PC-9 (cell line): Measurements from ENCODE around the gene PDE3A. TPM values are rescaled to one million over a fixed set of nuclear protein-coding genes. Genes with fewer than 3 reads are reported as not detected.

Source experiments
- BruUV-seq: library from RNA; stranded (reverse); fragments of 400-500 nt; replicated peaks from 2 replicates; lab custom pipeline; 2021; lab: Mats Ljungman, UMichigan
- CTCF ChIA-PET: fragments of 300-600 bp; sonication (Branson Sonifier 250); formaldehyde crosslinking; loops from one replicate; lab custom pipeline; 2022; ENCODE audit warnings: antibody characterized with exemption; lab: Charles Lee
- POLR2A ChIA-PET: fragments of 300-600 bp; sonication (Branson Sonifier 250); formaldehyde crosslinking; loops from one replicate; lab custom pipeline; 2022; ENCODE audit warnings: antibody characterized with exemption; ENCODE audit not compliant: unreplicated experiment; lab: Charles Lee
- DNase-seq, 2 experiments: peaks; one replicate each; pipeline versions ENCODE4 v3.0.0 to v3.0.0-alpha.2; 2015 to 2022; ENCODE audit warnings: mixed read lengths in 1 of 2
- H2AFZ ChIP-seq: fragments of 200-600 bp; sonication (generic); 2 replicates; pipeline ENCODE4 v1.8.1; 2017; ENCODE audit warnings: antibody characterized with exemption
- H3F3A ChIP-seq: fragments of 200-600 bp; sonication (generic); 2 replicates; pipeline ENCODE4 v1.8.1; 2017; ENCODE audit warnings: antibody characterized with exemption, mild to moderate bottlenecking, low read depth; ENCODE audit not compliant: insufficient read depth
- H3K27ac ChIP-seq: fragments of 200-600 bp; sonication (generic); 2 replicates; pipeline ENCODE4 v1.6.1; 2016; ENCODE audit warnings: mixed run types
- H3K27me3 ChIP-seq: fragments of 200-600 bp; sonication (generic); 2 replicates; pipeline ENCODE4 v1.6.1; 2016; ENCODE audit warnings: low read depth, mixed run types; ENCODE audit not compliant: insufficient read depth
- H3K36me3 ChIP-seq: fragments of 200-600 bp; sonication (generic); 2 replicates; pipeline ENCODE4 v1.6.1; 2016; ENCODE audit warnings: low read depth, mixed run types
- H3K4me1 ChIP-seq: fragments of 200-600 bp; sonication (generic); replicated peaks from 2 replicates; pipeline ENCODE4 v1.6.1; 2016; ENCODE audit warnings: mixed run types; ENCODE audit not compliant: insufficient read depth
- H3K4me2 ChIP-seq: fragments of 200-600 bp; sonication (generic); 2 replicates; pipeline ENCODE4 v1.6.1; 2017; ENCODE audit warnings: mixed run types
- H3K4me3 ChIP-seq: fragments of 200-600 bp; sonication (generic); 2 replicates; pipeline ENCODE4 v1.6.1; 2016; ENCODE audit warnings: mixed run types
- H3K79me2 ChIP-seq: fragments of 200-600 bp; sonication (generic); 2 replicates; pipeline ENCODE4 v1.6.1; 2017; ENCODE audit warnings: low read depth, mixed run types
- H3K9me2 ChIP-seq: fragments of 200-600 bp; sonication (generic); 2 replicates; pipeline ENCODE4 v1.8.1; 2017; ENCODE audit warnings: mild to moderate bottlenecking; ENCODE audit not compliant: insufficient read depth
- H3K9me3 ChIP-seq: fragments of 200-600 bp; sonication (generic); 2 replicates; pipeline ENCODE4 v1.8.1; 2016; ENCODE audit warnings: low read depth; ENCODE audit not compliant: insufficient read depth
- H4K20me1 ChIP-seq: fragments of 200-600 bp; sonication (generic); 2 replicates; pipeline ENCODE4 v1.8.1; 2017; ENCODE audit not compliant: insufficient read depth
- CTCF ChIP-seq: fragments of 200-600 bp; sonication (generic); conservative IDR thresholded peaks from 2 replicates; pipeline ENCODE4 v1.6.1; 2017; ENCODE audit warnings: mixed run types, antibody characterized with exemption, mild to moderate bottlenecking, moderate library complexity
- EZH2 ChIP-seq: fragments of 200-600 bp; sonication (generic); IDR thresholded peaks from 2 replicates; pipeline ENCODE4 v1.8.0; 2017; ENCODE audit warnings: antibody characterized with exemption, low read depth
- intact Hi-C: fragments of 100-400 bp; cut with micrococcal nuclease; formaldehyde crosslinking; loops from one replicate; pipeline ENCODE4 v1.10.0; 2022; ENCODE audit not compliant: unreplicated experiment
- total RNA-seq: library from RNA; stranded (reverse); gene quantifications from 2 replicates; pipeline ENCODE4 v1.2.3, GENCODE V29; 2021

Gene PDE3A
- total RNA-seq, 1 experiment from 2014 or later = not detected

GRCh38 chr12:20578142-20578541, 209.8 kb downstream of the PDE3A start:
- Histone ChIP-seq H3K9me3 (no peaks in the 10 kb centered on the region), H3K36me3 (no peaks in the 10 kb centered on the region), H3K4me2 (no peak overlapping the region), H3K4me1 (no peaks in the 10 kb centered on the region), H3K79me2 (no peaks in the 10 kb centered on the region), H3K9me2 (no peaks in the 10 kb centered on the region), H3K27me3 (no peaks in the 10 kb centered on the region), H3K4me3 (no peak overlapping the region), H3F3A (no peaks in the 10 kb centered on the region), H2AFZ (no peak overlapping the region), H3K27ac (no peak overlapping the region), H4K20me1 (no peaks in the 10 kb centered on the region)
- intact Hi-C loops = no loop called here
- POLR2A ChIA-PET = no interaction called here
- DNase-seq = no peak
- TF ChIP-seq EZH2 (no peak), CTCF (no peak)
- no TSS peak for BruUV-seq
- CTCF ChIA-PET = no interaction called here

- no peak for TF ChIP-seq CTCF
- no peak for TF ChIP-seq EZH2
- no peak overlapping the region for H3K4me3 ChIP-seq
- ChIA-PET CTCF (no interaction called here), POLR2A (no interaction called here)
- no peaks in the 10 kb centered on the region for H3K79me2 ChIP-seq
- no peaks in the 10 kb centered on the region for H4K20me1 ChIP-seq
- no peak overlapping the region for H3K4me2 ChIP-seq
- intact Hi-C loops = no loop called here
- H3K27ac ChIP-seq = no peak overlapping the region
- no peaks in the 10 kb centered on the region for H3K4me1 ChIP-seq
- no peak for DNase-seq
- H3K9me2 ChIP-seq = no peaks in the 10 kb centered on the region
- H3F3A ChIP-seq = no peaks in the 10 kb centered on the region
- H3K9me3 ChIP-seq = no peaks in the 10 kb centered on the region
- BruUV-seq = no TSS peak
- no peaks in the 10 kb centered on the region for H3K27me3 ChIP-seq
- no peak overlapping the region for H2AFZ ChIP-seq
- no peaks in the 10 kb centered on the region for H3K36me3 ChIP-seq
Observed at GRCh38 chr12:20585055-20585625, 216.8 kb downstream of the PDE3A start.

GRCh38 chr12:20585913-20586312, 217.6 kb downstream of the PDE3A start:
- H3K9me2 ChIP-seq = no peaks in the 10 kb centered on the region
- no peak overlapping the region for H3K4me3 ChIP-seq
- H3K27me3 ChIP-seq = no peaks in the 10 kb centered on the region
- ChIA-PET CTCF (no interaction called here), POLR2A (no interaction called here)
- H3K27ac ChIP-seq = no peak overlapping the region
- TF ChIP-seq CTCF (no peak), EZH2 (no peak)
- H3K79me2 ChIP-seq = no peaks in the 10 kb centered on the region
- DNase-seq = no peak
- no peaks in the 10 kb centered on the region for H3K4me1 ChIP-seq
- BruUV-seq = no TSS peak
- intact Hi-C loops = no loop called here
- H4K20me1 ChIP-seq = no peaks in the 10 kb centered on the region
- H3K9me3 ChIP-seq = no peaks in the 10 kb centered on the region
- no peak overlapping the region for H3K4me2 ChIP-seq
- no peaks in the 10 kb centered on the region for H3F3A ChIP-seq
- H2AFZ ChIP-seq = no peak overlapping the region
- H3K36me3 ChIP-seq = no peaks in the 10 kb centered on the region
